Measurements from ENCODE around the gene FYN. TPM values are rescaled to one million over a fixed set of nuclear protein-coding genes. Genes with fewer than 3 reads are reported as not detected.

The FYN gene
- total RNA-seq, 1 donor: 106 TPM

DNA sequence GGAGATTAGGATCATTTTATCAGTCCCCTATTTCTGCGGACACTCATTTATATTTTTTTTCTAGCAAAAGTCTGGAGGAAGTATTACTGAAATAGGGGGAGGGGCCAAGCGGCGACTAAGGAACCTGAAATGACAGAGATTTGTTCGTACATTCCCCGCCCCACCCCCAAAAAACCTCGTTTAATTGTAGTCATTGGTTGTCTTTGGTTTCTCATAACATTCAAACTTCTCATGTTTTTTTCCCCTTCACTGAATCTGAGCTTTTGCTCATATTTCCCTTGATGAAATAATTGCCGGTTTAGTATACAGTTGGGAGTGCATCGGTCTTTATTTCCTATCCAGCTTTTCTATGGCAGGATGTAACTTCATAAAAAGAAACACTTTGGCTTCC, 768 bp upstream of the FYN start:
- Histone ChIP-seq H3K36me3 (ENCODE audit: insufficient read depth, low read length) (no peaks in the 10 kb centered on the region), H3K4me2 (ENCODE audit: insufficient read depth, low read length) (peak overlapping the region; percentile 100), H4K20me1 (ENCODE audit: insufficient read depth, low read length) (peaks cover 18% of the 10 kb centered on the region), H3K27me3 (ENCODE audit: insufficient read depth, low read length) (no peaks in the 10 kb centered on the region), H3K4me3 (ENCODE audit: insufficient read depth, low read length) (peak overlapping the region; percentile 86), H3K9me3 (ENCODE audit: low read depth, low read length) (no peaks in the 10 kb centered on the region), H2AFZ (ENCODE audit: low read length) (peak overlapping the region; percentile 97), H3K27ac (ENCODE audit: low read depth, low read length) (peak overlapping the region; percentile 93), H3K4me1 (ENCODE audit: insufficient read depth, low read length) (peaks cover 27% of the 10 kb centered on the region), H3K79me2 (ENCODE audit: insufficient read depth, low read length) (peaks cover 38% of the 10 kb centered on the region)
- DNase-seq (ENCODE audit: insufficient read length, low spot score, missing footprints): peak; percentile 71
- TF ChIP-seq, protein P1, sequence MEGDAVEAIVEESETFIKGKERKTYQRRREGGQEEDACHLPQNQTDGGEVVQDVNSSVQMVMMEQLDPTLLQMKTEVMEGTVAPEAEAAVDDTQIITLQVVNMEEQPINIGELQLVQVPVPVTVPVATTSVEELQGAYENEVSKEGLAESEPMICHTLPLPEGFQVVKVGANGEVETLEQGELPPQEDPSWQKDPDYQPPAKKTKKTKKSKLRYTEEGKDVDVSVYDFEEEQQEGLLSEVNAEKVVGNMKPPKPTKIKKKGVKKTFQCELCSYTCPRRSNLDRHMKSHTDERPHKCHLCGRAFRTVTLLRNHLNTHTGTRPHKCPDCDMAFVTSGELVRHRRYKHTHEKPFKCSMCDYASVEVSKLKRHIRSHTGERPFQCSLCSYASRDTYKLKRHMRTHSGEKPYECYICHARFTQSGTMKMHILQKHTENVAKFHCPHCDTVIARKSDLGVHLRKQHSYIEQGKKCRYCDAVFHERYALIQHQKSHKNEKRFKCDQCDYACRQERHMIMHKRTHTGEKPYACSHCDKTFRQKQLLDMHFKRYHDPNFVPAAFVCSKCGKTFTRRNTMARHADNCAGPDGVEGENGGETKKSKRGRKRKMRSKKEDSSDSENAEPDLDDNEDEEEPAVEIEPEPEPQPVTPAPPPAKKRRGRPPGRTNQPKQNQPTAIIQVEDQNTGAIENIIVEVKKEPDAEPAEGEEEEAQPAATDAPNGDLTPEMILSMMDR (IDR thresholded peaks at IDR 0.05; ENCODE audit: extremely low read depth, low read depth, low read length): no peak

- TF ChIP-seq, protein P1 (IDR thresholded peaks at IDR 0.05; ENCODE audit: extremely low read depth, low read depth, low read length): no peak
- Histone ChIP-seq H3K9me3 (ENCODE audit: low read depth, low read length) (no peaks in the 10 kb centered on the region), H3K27me3 (ENCODE audit: insufficient read depth, low read length) (no peaks in the 10 kb centered on the region), H3K4me2 (ENCODE audit: insufficient read depth, low read length) (peak overlapping the region; percentile 90), H3K27ac (ENCODE audit: low read depth, low read length) (peak overlapping the region; percentile 82), H4K20me1 (ENCODE audit: insufficient read depth, low read length) (peaks cover 27% of the 10 kb centered on the region), H3K79me2 (ENCODE audit: insufficient read depth, low read length) (peaks cover 52% of the 10 kb centered on the region), H3K4me1 (ENCODE audit: insufficient read depth, low read length) (peaks cover 27% of the 10 kb centered on the region), H3K4me3 (ENCODE audit: insufficient read depth, low read length) (peak overlapping the region; percentile 86), H2AFZ (ENCODE audit: low read length) (peak overlapping the region; percentile 72), H3K36me3 (ENCODE audit: insufficient read depth, low read length) (no peaks in the 10 kb centered on the region)
- peak; percentile 78 for DNase-seq (ENCODE audit: insufficient read length, low spot score, missing footprints)
These were observed 663 bp downstream of the FYN start for GRCh38 chr6:111872401-111873177.

GRCh38 chr6:111871725-111872400, 1.4 kb downstream of the FYN start:
- no peaks in the 10 kb centered on the region for H3K27me3 ChIP-seq (ENCODE audit: insufficient read depth, low read length)
- H4K20me1 ChIP-seq (ENCODE audit: insufficient read depth, low read length): peaks cover 29% of the 10 kb centered on the region
- H3K27ac ChIP-seq (ENCODE audit: low read depth, low read length): peak overlapping the region; percentile 82
- H2AFZ ChIP-seq (ENCODE audit: low read length): peak overlapping the region; percentile 72
- TF ChIP-seq, protein P1 (IDR thresholded peaks at IDR 0.05; ENCODE audit: extremely low read depth, low read depth, low read length): no peak
- peaks cover 59% of the 10 kb centered on the region for H3K79me2 ChIP-seq (ENCODE audit: insufficient read depth, low read length)
- DNase-seq (ENCODE audit: insufficient read length, low spot score, missing footprints): peak; percentile 90
- peak overlapping the region; percentile 86 for H3K4me3 ChIP-seq (ENCODE audit: insufficient read depth, low read length)
- no peaks in the 10 kb centered on the region for H3K9me3 ChIP-seq (ENCODE audit: low read depth, low read length)
- H3K36me3 ChIP-seq (ENCODE audit: insufficient read depth, low read length): no peaks in the 10 kb centered on the region
- peak overlapping the region; percentile 90 for H3K4me2 ChIP-seq (ENCODE audit: insufficient read depth, low read length)
- peaks cover 27% of the 10 kb centered on the region for H3K4me1 ChIP-seq (ENCODE audit: insufficient read depth, low read length)

GRCh38 chr6:111871207-111871606, 2.0 kb downstream of the FYN start:
- no peaks in the 10 kb centered on the region for H3K9me3 ChIP-seq (ENCODE audit: low read depth, low read length)
- DNase-seq (ENCODE audit: insufficient read length, low spot score, missing footprints): no peak
- peak overlapping the region; percentile 90 for H3K4me2 ChIP-seq (ENCODE audit: insufficient read depth, low read length)
- peak overlapping the region; percentile 86 for H3K4me3 ChIP-seq (ENCODE audit: insufficient read depth, low read length)
- peaks cover 66% of the 10 kb centered on the region for H3K79me2 ChIP-seq (ENCODE audit: insufficient read depth, low read length)
- peaks cover 35% of the 10 kb centered on the region for H4K20me1 ChIP-seq (ENCODE audit: insufficient read depth, low read length)
- TF ChIP-seq, protein P1 (IDR thresholded peaks at IDR 0.05; ENCODE audit: extremely low read depth, low read depth, low read length): no peak
- peaks cover 27% of the 10 kb centered on the region for H3K4me1 ChIP-seq (ENCODE audit: insufficient read depth, low read length)
- H3K27ac ChIP-seq (ENCODE audit: low read depth, low read length): peak overlapping the region; percentile 82
- H3K36me3 ChIP-seq (ENCODE audit: insufficient read depth, low read length): no peaks in the 10 kb centered on the region
- H2AFZ ChIP-seq (ENCODE audit: low read length): no peak overlapping the region
- no peaks in the 10 kb centered on the region for H3K27me3 ChIP-seq (ENCODE audit: insufficient read depth, low read length)
